Measurements from ENCODE around the gene MTPN.

Gene MTPN

GRCh38 chr7:135886345-135887132, 90.6 kb downstream of the MTPN start:
- no peak for DNase-seq (ENCODE audit: low read depth in 2 of 2)

GRCh38 chr7:135884495-135885232, 92.5 kb downstream of the MTPN start:
- DNase-seq (ENCODE audit: low read depth in 2 of 2): no peak

GRCh38 chr7:135879233-135879632, 97.9 kb downstream of the MTPN start:
- DNase-seq (ENCODE audit: low read depth in 2 of 2): no peak

GRCh38 chr7:135878284-135878683, 98.9 kb downstream of the MTPN start:
- no peak for DNase-seq (ENCODE audit: low read depth in 2 of 2)

- no peak for DNase-seq (ENCODE audit: low read depth in 2 of 2)
Observed at GRCh38 chr7:135877805-135878204, 99.4 kb downstream of the MTPN start.
